GM12891 (cell line): ENCODE results near the gene GAP43.

ENCODE experiments used
- PAX5 ChIP-seq: IDR thresholded peaks from 2 replicates; pipeline ENCODE4 v1.6.1; 2011; ENCODE audit warnings: low read length, moderate library complexity, mild to moderate bottlenecking; ENCODE audit not compliant: insufficient read depth, severe bottlenecking
- POLR2A ChIP-seq: IDR thresholded peaks from 2 replicates; pipeline ENCODE4 v1.6.1; 2011; ENCODE audit warnings: low read depth, low read length, control low read depth
- POLR2AphosphoS5 ChIP-seq: IDR thresholded peaks from 2 replicates; pipeline ENCODE4 v1.6.1; 2011; ENCODE audit warnings: low read depth, low read length, control low read depth
- POU2F2 ChIP-seq: IDR thresholded peaks from 2 replicates; pipeline ENCODE4 v1.6.1; 2011; ENCODE audit warnings: low read depth, mild to moderate bottlenecking, control low read depth, low read length, moderate library complexity
- SPI1 ChIP-seq: IDR thresholded peaks from 2 replicates; pipeline ENCODE4 v1.6.1; 2011; ENCODE audit warnings: low read depth, low read length, control low read depth
- TAF1 ChIP-seq: IDR thresholded peaks from 2 replicates; pipeline ENCODE4 v1.6.1; 2011; ENCODE audit warnings: low read depth, low read length, control low read depth

DNA sequence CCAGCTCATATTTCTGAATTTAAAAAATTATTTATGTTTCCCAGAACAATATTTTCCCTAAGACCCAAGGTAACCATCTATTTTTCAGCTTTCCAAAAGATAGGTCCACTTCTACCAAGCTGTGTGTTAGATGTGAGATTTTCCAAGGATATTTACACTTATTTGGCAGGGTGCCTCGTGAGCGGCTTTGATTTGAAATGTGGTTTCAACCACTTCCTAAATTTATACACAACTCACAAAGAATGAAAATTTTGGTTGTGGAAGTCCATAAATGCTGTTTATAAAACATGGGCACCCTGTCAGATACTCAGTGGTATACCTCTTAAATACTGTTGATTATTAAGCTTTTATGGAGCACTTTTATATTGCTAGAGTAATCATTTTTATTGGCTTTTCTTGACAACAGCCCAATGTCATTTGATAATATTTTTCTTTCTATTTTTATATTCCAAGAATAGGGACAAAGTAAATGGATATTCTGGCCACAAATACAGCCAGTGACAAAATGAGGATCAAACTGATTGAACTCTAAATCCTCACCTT is 57.6 kb downstream of the GAP43 start:
- no peak for TF ChIP-seq POLR2AphosphoS5
- TF ChIP-seq TAF1, result no peak
- TF ChIP-seq POLR2A, result no peak
- TF ChIP-seq SPI1, result no peak
- no peak for TF ChIP-seq PAX5
- no peak for TF ChIP-seq POU2F2
